Gastroesophageal sphincter (tissue), 3 donors: ENCODE measurements around the gene GATB.

ENCODE experiments used
- CTCF ChIP-seq, 4 experiments: fragments of 200-600 bp in 2 of 4; fragments of 450-650 bp in 2 of 4; sonication (generic) in 1 of 4; IDR thresholded peaks; one replicate each; pipeline ENCODE4 v1.5.1; 2017 to 2019; ENCODE audit warnings: antibody characterized with exemption in 4 of 4, mild to moderate bottlenecking in 2 of 4, moderate library complexity in 2 of 4
- EP300 ChIP-seq: sonication (generic); formaldehyde crosslinking; IDR thresholded peaks from one replicate; pipeline ENCODE4 v1.6.1; 2017; ENCODE audit warnings: antibody characterized with exemption, mild to moderate bottlenecking
- POLR2AphosphoS5 ChIP-seq: sonication (generic); formaldehyde crosslinking; IDR thresholded peaks from one replicate; pipeline ENCODE4 v1.6.1; 2017; ENCODE audit warnings: antibody characterized with exemption

GRCh38 chr4:151753056-151753455, 7.8 kb downstream of the GATB start:
- TF ChIP-seq CTCF (IDR thresholded peaks at IDR 0.05) (no peak), POLR2AphosphoS5 (no peak), EP300 (no peak)
